ENCODE data around the gene LHFPL2.

Gene LHFPL2

GRCh38 chr5:78499485-78499884 lies 149.1 kb downstream of the LHFPL2 start:
- no peak for TF ChIP-seq TAF1 (IDR thresholded peaks at IDR 0.05; ENCODE audit: borderline replicate concordance, insufficient read depth, low read length)
- TF ChIP-seq SIN3A (IDR thresholded peaks at IDR 0.05; ENCODE audit: borderline replicate concordance, insufficient read depth, low read length) = no peak
- no peak for TF ChIP-seq FOXP2 (optimal IDR thresholded peaks at IDR 0.05; ENCODE audit: borderline replicate concordance, extremely low read depth, extremely low read length, insufficient read depth)
- no peak for TF ChIP-seq POLR2AphosphoS5 (IDR thresholded peaks at IDR 0.05; ENCODE audit: low read depth, low read length)
- no peak for TF ChIP-seq REST (IDR thresholded peaks at IDR 0.05; ENCODE audit: insufficient read depth in 1 of 2, low read depth in 2 of 2, low read length in 2 of 2)

DNA sequence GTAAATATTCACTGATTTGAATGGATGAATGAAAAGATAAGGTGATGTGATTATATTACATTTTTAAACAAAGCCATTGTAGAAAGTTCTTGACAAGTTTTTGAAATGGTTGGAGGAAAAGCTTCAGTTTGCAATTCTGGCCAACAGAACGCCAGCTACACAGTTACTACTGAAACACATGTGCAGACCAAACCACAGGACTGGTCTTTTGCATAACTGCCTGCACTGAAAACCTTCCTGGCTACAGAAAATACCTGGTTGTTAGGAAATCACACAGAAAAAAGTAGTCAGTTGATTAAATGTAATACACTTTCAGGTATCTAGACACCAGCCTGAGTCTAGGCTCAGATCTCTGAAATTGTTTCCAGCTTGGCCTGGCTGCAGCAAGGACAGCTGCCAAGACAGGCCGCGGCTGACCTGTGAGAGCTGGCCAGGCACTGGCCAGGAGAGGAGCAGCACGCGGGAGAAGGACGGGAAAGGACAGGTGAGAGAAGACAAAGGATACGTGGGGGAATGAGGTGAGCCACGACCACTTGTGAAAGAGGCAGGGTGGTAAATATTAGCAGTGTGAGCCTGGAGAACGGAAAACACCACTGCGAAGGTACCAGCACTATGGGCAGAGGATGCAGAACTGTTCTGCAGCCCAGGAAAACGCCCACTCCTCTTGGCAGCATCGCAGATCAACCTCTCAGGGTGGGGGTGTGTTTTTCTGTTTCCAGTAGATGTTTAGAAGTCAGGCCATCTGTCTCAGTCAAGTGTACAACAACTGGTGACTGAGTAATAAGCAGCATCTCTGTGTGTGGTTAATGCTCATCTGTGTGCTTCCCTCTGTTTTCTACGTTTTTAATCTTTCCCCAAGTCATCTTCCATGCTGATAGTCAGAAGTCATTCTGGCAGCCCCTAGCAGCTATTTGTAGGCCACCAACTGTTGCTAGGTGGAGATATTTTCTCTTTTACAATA lies 150.7 kb downstream of the LHFPL2 start:
- TF ChIP-seq SIN3A (IDR thresholded peaks at IDR 0.05; ENCODE audit: borderline replicate concordance, insufficient read depth, low read length) (no peak), FOXP2 (optimal IDR thresholded peaks at IDR 0.05; ENCODE audit: borderline replicate concordance, extremely low read depth, extremely low read length, insufficient read depth) (no peak), POLR2AphosphoS5 (IDR thresholded peaks at IDR 0.05; ENCODE audit: low read depth, low read length) (no peak), REST (IDR thresholded peaks at IDR 0.05; ENCODE audit: insufficient read depth in 1 of 2, low read depth in 2 of 2, low read length in 2 of 2) (no peak), TAF1 (IDR thresholded peaks at IDR 0.05; ENCODE audit: borderline replicate concordance, insufficient read depth, low read length) (no peak)

- no peak for TF ChIP-seq TAF1 (IDR thresholded peaks at IDR 0.05; ENCODE audit: borderline replicate concordance, insufficient read depth, low read length)
- TF ChIP-seq REST (IDR thresholded peaks at IDR 0.05; ENCODE audit: insufficient read depth in 1 of 2, low read depth in 2 of 2, low read length in 2 of 2) = no peak
- TF ChIP-seq SIN3A (IDR thresholded peaks at IDR 0.05; ENCODE audit: borderline replicate concordance, insufficient read depth, low read length) = no peak
- no peak for TF ChIP-seq POLR2AphosphoS5 (IDR thresholded peaks at IDR 0.05; ENCODE audit: low read depth, low read length)
- TF ChIP-seq FOXP2 (optimal IDR thresholded peaks at IDR 0.05; ENCODE audit: borderline replicate concordance, extremely low read depth, extremely low read length, insufficient read depth) = no peak
Observed at GRCh38 chr5:78496373-78496772, 152.2 kb downstream of the LHFPL2 start.

- TF ChIP-seq REST (IDR thresholded peaks at IDR 0.05; ENCODE audit: insufficient read depth in 1 of 2, low read depth in 2 of 2, low read length in 2 of 2) = no peak
- TF ChIP-seq TAF1 (IDR thresholded peaks at IDR 0.05; ENCODE audit: borderline replicate concordance, insufficient read depth, low read length) = no peak
- TF ChIP-seq POLR2AphosphoS5 (IDR thresholded peaks at IDR 0.05; ENCODE audit: low read depth, low read length) = no peak
- no peak for TF ChIP-seq FOXP2 (optimal IDR thresholded peaks at IDR 0.05; ENCODE audit: borderline replicate concordance, extremely low read depth, extremely low read length, insufficient read depth)
- no peak for TF ChIP-seq SIN3A (IDR thresholded peaks at IDR 0.05; ENCODE audit: borderline replicate concordance, insufficient read depth, low read length)
Observed at GRCh38 chr5:78495800-78496199, 152.8 kb downstream of the LHFPL2 start.

Data from PFSK-1 (cell line).